Embryonic facial prominence (tissue), 1 donor: ENCODE results near the gene SHD.
"Not testable (repeated sequence)": the region's sequence is repeated elsewhere in the genome, so short reads cannot be mapped to it uniquely, and the experiment has no call there.

ENCODE experiments used
- DNase-seq: peaks from one replicate; pipeline ENCODE4 v3.0.0-alpha.2; 2016; ENCODE audit errors: extremely low spot score

The SHD gene, protein sequence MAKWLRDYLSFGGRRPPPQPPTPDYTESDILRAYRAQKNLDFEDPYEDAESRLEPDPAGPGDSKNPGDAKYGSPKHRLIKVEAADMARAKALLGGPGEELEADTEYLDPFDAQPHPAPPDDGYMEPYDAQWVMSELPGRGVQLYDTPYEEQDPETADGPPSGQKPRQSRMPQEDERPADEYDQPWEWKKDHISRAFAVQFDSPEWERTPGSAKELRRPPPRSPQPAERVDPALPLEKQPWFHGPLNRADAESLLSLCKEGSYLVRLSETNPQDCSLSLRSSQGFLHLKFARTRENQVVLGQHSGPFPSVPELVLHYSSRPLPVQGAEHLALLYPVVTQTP

DNA sequence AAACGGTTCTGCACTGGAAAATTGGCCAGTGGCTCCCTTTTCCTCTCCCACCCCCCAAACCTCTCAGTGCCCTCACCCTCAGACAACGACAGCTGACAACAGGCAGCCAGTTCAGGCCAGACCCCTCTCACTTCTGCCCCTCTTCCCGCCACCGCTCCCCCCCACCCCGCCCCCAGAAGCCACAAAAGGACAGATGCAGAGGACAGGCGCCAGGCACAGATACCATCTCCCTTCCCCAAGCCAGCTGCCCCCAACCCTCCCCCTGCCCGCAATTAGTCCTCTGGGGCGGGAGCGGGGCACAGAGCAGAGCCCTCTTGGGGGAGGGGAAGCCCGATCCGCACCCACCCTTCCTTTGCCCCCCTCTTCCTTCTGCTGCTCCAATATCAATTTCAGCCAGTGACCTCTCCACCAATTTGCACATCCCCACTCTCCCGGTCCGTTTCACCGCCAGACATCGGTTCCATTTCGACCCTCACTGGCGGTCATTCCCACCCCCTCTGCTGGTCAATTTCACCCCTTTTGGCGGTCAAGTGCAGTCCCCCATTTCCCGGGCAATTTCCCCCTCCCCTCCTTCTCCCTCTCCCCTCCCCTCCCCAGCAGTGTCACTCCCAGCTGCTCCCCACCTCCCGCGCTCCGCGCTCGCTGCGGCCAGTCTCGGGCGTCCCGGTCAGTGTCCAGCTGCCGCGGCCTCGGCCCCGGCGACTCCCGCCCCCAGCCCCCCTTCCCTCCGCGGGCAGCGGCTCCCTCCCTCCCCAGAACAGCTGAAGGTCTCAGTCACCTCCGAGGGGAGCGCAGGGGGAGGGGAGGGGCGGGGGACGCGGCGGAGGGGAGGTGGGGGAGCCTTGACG, at the start of gene SHD:
Gene SHD (plus strand): TSS at position 848 of the 848 bp plus-strand sequence. CDS start 798 bp downstream, outside the sequence.
- no peak for DNase-seq

DNA sequence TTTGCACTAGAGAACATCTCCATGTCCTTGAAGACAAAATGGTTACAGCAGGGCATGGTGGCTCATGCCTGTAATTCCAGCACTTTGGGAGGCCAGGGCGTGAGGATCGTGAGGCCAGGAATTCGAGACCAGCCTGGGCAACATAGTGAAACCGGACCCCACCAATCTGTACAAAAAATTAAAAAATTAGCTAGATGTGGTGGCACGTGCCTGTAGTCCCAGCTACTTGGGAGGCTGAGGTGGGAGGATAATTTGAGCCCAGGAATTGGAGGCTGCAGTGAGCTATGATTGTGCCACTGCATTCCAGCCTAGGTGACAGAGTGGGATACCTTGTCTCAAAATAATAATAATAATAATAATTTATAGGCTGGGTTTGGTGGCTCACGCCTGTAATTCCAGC, 48.8 kb upstream of the SHD start:
- not testable (repeated sequence) for DNase-seq

DNA sequence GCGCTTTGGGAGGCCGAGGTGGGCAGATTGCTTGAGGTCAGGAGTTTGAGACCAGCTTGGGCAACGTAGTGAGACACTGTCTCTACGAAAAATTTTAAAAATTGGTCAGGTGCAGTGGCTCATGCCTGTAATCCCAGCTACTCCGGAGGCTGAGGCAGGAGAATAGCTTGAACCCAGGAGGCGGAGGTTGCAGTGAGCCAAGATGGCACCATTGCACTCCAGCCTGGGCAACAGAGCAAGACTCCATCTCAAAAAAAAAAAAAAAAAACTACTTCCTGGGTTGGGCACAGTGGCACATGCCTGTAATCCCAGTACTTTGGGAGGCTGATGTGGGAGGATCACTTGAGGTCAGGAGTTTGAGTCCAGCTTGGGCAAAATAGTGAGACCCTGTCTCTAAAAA, 47.5 kb upstream of the SHD start:
- DNase-seq: not testable (repeated sequence)

DNA sequence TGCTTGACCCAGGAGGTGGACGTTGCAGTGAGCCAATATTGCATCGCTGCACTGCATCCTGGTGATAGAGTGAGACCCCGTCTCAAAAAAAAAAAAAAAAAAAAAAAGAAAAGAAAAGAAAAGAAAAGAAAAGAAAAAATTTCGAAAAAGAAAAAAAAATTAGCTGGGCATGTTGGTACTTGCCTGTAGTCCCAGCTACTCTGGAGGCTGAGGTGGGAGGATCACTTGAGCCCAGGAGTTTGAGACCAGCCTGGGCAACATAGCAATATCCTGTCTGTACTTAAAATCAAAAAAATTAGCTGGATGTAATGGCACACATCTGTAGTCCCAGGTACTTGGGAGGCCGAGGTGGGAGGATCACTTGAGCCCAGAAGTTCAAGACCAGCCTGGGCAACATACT, 46.9 kb upstream of the SHD start:
- not testable (repeated sequence) for DNase-seq

DNA sequence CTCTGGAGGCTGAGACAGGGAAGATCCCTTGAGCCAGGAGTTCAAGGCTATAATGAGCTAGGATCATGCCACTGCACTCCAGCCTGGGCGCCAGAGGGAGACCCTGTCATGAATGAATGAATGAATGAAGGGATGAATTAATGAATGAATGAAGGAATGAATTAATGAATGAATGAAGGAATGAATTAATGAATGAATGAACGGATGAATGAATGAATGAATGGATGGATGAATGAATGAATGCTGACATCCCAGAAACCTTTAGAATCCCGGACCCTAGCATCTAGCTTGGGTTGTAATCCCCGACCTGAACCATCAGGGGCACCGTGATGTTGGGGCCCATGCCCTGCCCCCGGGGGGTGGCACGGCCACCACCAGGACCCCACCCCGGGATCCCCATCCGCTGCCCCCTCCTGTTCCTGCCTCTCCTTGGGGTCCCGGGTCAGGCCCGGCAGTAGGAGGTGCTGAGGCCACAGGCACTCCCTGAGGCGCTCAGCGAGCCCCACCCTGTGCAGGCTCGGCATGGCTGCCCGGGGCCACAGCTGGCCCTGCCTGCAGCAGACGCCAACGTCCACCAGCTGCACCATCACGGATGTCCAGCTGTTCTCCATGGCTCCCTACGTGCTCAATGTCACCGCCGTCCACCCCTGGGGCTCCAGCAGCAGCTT, 46.3 kb upstream of the SHD start:
- DNase-seq: no peak

DNA sequence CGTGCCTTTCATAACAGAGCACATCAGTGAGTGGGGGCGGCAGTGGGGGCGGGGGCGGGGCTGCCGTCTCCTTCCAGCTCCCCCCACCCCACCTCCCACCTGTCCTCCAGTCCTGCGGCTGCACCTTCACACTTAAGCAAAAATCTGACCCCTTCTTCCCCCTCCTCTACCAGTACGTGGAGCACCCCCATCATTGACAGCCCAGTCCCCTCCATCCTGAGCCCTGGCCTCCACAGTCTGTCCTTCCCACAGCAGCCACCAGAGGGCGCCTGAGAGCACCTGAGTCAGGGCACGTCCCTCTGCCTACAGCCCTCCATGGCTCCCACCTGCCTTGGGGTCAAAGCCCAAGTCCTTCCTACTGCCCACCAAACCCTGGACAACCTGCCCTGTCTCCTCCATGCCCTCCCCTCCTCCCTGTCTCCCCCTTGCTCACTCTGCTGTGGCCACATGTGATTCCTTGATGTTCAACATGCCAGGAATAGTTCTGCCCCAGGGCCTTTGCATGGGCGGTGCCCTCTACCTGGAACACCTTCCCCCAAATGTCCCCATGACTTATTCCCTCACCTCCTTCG, 45.7 kb upstream of the SHD start:
- DNase-seq: no peak

DNA sequence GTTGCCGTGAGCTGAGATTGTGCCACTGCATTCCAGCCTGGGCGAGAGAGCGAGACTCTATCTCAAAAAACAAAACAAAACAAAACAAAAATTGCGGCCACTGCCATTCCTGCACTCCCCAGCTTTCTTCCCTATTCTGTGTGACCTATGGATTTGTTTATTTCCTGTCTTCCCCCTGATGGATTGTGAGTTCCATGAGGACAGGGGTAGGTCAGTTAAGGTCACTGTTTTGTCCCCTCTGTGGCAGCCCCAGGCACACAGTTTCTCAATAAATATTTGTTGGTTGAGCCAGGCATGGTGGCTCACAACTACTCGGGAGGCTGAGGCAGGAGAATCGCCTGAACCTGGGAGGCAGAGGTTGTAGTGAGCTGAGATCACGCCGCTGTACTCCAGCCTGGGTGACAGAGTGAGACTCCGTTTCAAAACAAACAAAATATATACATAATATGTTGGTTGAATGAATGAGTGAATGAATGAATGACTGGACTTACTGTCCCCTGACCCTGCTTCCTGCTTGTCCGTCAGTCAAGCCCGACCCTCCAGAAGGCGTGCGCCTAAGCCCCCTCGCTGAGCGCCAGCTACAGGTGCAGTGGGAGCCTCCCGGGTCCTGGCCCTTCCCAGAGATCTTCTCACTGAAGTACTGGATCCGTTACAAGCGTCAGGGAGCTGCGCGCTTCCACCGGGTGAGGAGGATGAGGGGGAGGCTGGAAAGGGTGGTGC, 44.8 kb upstream of the SHD start:
- DNase-seq: no peak

DNA sequence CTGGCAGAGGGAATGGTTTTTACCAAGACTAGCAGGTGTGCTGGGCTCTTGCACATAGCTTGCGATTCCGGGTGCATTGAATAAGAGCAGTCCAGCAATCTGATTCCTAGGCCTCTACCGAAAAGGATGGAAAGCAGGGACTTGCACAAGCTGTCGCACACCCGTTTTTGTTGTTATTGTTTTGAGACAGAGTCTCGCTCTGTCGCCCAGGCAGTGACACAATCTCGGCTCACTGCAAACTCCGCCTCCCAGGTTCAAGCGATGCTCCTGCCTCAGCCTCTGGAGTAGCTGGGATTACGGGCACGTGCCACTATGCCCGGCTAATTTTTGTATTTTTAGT, 44.2 kb upstream of the SHD start:
- DNase-seq: no peak

DNA sequence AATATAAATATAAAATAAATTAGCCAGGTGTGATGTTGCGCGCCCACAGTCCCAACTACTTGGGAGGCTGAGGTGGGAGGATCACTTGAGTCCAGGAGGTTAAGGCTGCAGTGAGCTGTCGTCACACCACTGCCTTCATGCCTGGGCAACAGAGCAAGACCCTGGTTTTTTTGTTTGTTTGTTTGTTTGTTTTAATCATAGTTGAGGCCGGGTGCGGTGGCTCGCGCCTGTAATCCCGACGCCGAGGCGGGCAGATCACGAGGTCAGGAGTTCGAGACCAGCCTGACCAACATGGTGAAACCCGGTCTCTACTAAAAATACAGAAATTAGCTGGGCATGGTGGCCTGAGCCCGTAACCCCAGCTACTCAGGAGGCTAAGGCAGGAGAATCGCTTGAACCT, 41.6 kb upstream of the SHD start:
- DNase-seq: not testable (repeated sequence)

DNA sequence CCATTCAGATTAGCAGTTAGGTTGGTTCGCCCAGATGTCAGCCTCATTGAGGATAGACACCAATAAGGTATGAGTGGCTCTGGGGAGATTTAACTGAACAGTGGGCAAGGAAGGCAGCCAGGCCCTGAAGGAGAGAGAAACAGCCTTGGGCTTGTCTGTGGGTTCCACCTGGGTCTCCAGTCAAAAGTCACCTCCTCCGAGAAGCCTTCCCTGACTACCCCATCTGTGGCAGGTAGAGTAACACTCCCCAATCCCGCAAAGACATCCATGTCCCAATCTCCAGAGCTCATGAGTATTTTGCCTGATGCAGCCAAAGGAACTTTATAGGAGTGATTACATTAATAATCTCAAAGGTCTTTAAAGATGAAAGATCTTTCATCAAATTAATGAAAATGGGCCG, 40.2 kb upstream of the SHD start:
- DNase-seq: no peak

DNA sequence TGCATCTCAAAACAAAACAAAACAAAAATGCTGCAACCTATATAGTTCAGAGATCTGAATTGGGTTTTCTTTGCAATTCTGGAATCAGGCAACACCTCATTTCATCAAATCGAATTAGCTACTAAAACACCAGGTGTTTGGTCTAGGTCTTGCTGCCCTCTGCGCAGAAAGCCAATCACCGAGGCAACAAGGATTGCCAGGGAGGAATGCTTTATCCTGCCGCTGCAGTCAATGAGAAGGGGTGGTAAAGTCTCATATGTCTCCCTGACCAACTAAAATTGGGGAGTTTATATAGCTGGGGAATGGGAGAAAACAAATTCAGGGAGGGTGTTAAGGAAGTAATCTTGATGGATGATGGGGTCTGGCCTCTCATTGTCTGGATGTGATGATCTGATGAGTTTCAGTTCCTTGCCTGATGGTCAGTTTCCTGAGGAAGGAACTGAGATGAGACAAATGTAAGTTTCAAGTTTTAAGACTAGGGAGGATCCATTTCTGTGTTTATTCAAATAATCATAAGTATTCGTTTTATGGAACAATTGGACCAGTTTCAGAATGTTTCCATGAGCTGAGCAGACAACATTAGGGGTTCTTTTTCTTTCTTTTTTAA, 37.1 kb upstream of the SHD start:
- DNase-seq: no peak

DNA sequence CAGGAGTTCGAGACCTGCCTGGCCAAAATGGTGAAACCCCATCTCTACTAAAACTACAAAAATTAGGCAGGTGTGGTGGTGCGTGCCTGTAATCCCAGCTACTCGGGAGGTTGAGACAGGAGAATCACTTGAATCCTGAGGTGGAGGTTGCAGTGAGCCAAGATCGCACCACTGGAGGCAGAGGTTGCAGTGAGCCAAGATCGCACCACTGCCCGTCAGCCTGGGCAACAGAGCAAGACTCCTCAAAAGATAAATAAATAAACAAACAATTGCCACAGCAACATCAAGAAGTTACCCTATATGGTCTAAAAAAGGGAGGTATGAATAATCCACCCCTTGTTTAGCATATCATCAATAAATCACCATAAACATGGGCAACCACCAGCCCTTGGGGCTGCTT, 33.1 kb upstream of the SHD start:
- not testable (repeated sequence) for DNase-seq

DNA sequence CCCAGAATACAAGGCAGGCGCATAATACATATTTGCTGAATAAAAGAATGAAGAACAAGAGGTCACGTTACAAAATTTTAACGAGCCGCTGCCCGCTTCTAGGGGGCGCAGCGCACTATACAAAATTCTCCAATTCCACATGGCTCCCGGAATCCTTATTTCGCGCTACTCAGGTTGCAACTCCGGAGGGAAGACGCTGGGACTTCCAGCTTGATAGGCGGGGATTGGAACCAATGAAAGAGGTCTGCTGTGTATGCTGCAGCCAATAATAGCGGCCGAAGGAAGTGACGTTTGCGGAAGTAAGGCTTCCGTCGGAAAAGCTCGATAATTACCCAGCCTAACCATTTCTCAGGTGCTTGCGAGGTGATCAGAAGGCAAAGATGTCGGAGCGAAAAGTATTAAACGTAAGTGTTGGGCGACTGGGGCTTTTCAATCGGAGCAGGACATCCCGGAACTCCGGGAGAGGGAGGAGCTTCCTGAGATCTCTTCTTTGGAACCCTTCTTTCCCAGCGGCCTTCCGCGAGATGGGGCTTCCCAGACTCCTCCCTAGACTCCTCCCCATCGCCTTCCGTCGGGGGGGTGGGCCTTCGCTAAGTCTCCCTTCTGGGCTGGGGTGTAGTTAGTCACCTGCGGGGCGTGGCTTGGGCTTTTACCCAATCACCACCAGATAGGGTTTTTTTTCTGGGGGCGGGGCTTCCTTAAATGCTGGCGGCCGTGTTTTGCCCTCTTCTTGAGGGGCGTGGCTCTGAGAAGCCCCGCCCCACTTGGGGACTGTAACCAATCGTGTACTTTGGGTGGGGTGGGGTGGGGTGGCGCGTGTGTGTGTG, 32.1 kb upstream of the SHD start, which contains the start of gene YJU2:
Gene YJU2 (plus strand): TSS at position 314 of the 827 bp plus-strand sequence. CDS start 67 bp downstream, at position 381.
- peak; percentile 99 for DNase-seq

DNA sequence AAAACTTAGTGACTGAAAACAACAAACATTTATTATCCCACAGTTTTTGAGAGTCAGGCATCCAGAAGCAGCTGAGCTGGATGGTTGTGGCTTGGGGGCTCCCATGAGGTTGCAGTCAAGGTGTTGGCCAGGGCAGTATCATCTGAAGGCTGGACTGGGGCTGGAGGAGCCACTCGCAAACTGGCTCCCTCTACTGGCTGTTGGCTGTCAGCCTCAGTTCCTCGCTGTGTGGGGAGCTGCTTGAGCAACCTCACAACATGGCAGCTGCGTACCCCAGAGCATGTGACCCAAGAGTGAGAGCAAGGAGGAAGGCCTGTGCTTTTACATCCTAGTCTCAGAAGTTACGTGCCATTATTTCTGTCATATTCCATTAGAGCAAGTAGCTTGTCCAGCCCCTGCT, 22.5 kb upstream of the SHD start:
- no peak for DNase-seq

DNA sequence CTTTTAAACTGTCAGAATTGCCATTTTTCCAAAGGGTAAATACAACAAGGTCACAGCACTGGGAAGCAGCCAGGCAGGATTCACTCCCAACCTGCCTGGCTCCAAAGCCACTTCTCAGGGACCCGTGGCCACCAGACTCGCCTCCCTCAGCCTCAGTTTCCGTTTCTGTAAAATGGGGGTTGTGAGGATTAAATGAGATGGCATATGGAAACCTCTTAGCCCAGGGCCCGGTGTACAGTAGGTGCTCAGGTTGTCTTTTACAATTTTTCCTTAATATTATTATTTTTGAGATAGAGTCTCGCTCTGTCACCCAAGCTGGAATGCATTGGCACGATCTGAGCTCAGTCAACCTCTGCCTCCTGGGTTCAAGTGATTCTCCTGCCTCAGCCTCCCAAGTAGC, 22.0 kb upstream of the SHD start:
- DNase-seq: no peak

DNA sequence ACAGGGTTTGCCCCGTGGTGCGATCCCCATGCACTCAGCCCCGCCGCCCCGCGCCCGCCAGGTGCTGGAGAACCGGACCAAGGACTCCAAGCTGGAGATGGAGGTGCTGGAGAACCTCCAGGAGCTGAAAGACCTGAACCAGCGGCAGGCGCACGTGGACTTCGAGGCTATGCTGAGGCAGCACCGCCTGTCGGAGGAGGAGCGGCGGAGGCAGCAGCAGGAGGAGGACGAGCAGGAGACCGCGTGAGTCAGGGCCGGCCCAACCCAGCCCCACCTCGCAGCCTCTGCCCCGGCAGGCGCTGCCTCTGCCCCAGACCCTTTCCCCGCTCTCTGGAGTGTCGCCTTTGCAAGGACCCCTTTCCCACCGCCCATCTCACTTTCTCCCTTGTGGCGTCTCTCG, 20.9 kb upstream of the SHD start:
- no peak for DNase-seq

DNA sequence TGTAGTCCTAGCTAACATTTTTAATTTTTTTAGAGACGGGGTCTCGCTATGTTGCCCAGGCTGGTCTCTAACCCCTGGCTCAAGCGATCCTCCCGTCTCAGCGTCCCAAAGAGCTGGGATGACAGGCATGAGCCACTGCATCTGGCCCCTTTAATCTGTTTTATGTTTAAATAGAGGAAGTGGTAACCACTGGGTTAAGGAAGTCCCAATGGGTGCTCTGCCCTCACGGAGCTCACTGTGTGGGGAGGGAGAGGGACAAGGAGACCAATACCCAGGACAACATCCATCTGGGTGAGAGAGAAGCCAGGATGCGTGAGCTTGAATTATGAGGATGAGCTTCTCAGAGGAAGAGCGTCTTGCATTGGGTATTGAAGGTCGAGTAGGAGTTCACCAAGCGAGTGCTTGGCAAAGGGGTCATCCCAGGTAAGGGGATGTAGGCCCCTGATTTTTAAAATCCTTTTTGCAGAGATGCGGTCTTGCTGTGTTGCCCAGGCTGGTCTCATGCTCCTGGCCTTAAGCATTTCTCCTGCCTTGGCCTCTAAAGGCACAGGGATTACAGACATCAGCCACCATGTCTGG, 18.4 kb upstream of the SHD start:
- no peak for DNase-seq

DNA sequence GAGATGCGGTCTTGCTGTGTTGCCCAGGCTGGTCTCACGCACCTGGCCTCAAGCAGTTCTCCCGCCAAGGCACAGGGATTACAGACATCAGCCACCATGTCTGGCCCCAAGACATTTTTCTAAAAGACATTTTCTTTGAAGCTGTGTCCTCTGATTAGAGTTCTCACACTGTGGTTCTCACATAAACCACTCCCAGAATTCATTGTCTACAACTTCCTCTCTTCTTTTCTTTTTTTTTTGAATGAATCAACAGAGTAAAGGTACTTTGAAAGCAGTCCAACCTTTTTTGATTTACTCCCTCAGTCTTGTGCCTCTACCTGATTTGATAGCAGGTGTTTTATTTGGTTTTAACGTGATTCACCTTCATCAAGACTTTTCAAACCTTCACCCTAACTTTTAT, 14.3 kb upstream of the SHD start:
- DNase-seq: no peak

DNA sequence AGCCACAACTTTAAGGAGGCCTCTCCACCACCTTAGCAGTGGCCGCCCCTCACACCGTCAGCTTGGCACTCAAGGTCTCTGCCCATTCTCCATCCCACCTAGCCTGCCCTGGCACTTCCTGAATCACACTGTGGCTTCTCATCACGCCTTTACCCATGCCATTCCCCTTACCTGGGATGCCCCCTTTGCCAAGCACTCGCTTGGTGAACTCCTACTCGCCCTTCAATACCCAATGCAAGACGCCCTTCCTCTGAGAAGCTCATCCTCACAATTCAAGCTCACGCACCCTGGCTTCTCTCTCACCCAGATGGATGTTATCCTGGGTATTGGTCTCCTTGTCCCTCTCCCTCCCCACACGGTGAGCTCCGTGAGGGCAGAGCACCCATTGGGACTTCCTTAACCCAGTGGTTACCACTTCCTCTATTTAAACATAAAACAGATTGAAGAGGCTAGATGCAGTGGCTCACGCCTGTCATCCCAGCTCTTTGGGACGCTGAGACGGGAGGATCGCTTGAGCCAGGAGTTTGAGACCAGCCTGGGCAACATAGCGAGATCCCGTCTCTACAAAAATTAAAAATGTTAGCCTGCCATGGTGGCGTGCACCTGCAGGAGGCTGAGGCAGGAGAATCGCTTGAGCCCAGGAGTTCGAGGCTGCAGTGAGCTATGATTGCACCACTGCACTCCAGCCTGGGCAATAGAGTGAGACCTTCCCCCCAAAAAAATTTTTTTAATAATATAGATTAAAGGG, 12.6 kb upstream of the SHD start:
- no peak for DNase-seq
